GM10266 (cell line): ENCODE results near the gene CDH22.

Source experiments
- DNase-seq: peaks from one replicate; pipeline ENCODE4 v3.0.0; 2012; ENCODE audit errors: extremely low spot score
- TF ChIP-seq, protein P1 (sequence below): IDR thresholded peaks from 2 replicates; pipeline ENCODE4 v1.5.1; 2012; ENCODE audit warnings: mild to moderate bottlenecking, low read depth; ENCODE audit not compliant: control insufficient read depth, insufficient read depth; ENCODE audit errors: missing control alignments

The CDH22 gene

DNA sequence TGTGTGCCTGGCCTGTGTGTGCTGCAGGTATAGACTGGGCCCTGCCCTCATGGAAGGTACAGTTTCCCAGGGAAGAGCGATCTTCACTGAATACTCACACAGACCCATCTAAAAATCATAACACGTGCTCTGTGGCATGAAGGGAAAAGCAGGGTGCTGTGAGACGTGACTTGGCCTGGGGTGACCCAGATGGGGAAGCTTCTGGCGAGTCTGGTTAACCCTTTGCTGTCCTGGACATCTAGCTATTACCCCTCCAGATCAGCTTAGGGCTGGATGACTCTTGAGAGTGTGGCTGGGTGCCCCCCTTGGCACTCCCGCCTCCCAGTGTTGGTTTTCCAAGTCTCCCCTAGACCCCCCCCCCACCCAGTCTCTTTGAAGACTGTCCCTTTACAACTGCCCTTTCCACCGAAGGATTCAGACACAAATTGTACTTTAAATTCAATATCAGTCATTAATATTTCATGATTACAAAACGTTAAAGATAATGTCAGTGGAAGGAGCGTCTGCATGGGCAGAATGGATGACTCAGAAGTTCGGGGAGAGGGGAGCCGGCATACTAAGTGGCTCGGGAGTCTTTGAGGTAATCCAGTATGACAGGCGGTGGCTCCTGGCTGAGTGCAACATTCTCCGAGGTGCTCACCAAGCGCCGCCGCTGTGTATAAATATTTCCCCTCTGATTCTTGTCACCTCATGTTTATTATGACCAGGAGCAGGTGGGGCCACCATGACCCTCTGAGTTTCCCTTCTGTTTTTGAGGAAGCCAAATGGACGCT is 112.8 kb downstream of the CDH22 start:
- TF ChIP-seq, protein P1, sequence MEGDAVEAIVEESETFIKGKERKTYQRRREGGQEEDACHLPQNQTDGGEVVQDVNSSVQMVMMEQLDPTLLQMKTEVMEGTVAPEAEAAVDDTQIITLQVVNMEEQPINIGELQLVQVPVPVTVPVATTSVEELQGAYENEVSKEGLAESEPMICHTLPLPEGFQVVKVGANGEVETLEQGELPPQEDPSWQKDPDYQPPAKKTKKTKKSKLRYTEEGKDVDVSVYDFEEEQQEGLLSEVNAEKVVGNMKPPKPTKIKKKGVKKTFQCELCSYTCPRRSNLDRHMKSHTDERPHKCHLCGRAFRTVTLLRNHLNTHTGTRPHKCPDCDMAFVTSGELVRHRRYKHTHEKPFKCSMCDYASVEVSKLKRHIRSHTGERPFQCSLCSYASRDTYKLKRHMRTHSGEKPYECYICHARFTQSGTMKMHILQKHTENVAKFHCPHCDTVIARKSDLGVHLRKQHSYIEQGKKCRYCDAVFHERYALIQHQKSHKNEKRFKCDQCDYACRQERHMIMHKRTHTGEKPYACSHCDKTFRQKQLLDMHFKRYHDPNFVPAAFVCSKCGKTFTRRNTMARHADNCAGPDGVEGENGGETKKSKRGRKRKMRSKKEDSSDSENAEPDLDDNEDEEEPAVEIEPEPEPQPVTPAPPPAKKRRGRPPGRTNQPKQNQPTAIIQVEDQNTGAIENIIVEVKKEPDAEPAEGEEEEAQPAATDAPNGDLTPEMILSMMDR, result no peak
- DNase-seq, result no peak

- DNase-seq, result no peak
- TF ChIP-seq, protein P1, result no peak
Measured at GRCh38 chr20:46194409-46194808, 113.9 kb downstream of the CDH22 start.

DNA sequence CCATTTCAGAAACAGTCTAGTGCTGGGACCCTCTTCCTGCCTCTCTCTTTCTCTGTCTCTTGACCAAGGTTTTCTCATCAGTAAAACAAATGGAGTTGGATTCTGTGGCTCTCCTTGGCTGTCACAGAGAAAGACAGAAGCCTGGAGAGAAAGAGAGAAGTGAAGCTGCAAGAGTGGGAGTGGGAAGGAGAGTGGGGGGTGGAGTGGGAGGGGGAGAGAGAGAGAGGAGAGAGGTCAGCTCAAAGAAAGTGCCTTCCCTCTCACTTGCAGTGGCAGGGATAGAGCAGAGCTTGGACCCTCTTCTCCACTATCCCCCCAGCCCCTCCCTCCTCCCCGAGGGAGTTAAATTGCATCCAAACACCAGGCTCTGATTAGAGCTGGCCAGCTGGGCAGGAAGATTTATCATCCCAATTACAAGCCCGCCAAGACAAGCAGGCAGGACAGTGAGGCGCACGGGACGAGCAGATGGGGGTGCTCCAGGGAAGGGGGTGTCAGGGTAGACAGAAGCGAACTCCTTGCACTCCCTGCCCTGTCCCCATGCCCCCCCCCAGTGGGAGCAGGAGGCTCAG is 115.8 kb downstream of the CDH22 start:
- DNase-seq, result no peak
- TF ChIP-seq, protein P1, result no peak

DNA sequence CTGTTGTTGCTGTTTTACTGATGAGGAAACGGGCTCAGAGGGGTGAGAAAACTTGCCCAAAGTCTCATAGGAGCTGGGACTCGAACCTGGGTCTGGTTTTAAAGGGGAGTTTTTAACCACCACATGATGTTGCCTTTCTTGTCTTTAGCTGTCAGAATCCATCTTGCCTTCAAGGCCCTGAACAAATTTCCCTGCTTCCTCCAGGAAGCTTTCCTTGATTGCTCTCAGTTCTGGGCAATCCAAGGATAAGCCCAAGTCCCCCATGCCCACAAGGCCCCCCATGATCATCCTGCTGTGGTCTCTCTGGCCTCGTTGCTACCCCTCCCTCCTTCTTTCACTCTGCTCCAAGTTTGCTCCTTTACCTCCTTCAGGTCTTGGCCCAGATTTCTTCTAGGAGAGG is 116.7 kb downstream of the CDH22 start:
- TF ChIP-seq, protein P1, result no peak
- DNase-seq, result no peak

DNA sequence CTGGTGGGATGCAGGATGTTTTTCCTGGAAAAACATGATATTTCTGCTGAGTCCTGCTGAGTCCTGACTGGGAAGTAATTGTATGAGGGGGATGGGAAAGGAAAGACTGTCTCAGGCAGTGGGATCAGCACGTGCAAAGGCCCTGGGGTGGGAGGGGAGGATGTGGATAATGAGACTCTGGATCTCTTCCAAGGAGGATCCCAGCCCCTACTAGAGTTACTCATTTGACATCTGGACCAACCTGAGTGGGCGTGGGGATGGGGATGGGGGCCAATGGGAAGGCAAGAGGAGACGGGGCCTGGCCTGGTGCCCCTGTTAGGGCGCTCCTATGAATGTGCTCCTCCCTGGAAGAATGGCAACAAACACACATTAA is 117.1 kb downstream of the CDH22 start:
- DNase-seq, result no peak
- TF ChIP-seq, protein P1, result no peak

DNA sequence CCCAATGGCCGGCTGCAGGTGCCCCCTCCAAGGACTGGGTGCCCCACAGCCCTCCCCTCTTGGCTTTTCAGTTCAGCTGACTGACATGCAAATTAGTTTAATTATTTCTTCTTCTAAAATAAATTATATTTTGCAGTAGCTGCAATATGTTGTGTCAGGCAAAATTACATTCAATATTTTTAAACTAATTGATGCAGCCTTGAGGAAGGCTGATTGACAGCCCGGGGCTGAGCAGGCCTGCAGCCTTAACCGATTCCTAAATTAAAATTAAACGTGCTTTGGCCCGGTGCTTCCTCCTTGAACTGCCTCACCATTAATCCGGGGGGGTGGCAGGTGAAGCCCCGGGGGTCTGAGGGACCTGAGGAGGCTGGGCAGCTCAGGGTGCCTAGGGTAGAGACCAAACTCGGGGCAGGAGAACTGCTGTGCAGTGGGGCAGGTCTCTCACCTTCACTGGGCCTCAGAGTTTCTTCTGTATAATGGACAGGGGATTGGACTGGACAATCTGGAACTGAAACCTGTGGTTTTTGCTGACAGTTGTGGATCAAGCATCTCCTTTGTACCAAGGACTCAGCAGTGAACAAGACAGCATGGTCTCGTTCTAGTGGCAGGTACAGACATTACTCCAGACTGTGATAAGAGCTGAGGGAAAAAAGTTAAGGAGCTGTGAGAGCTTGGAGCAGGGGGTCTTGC is 117.7 kb downstream of the CDH22 start:
- TF ChIP-seq, protein P1, result no peak
- DNase-seq, result no peak
